Naive B cell (primary cell): ENCODE measurements around the gene MYBL2. TPM values are rescaled to one million over a fixed set of nuclear protein-coding genes. Genes with fewer than 3 reads are reported as not detected.
A peak's percentile ranks its signal among the peaks of the same experiment; 100 is the strongest.

Experiments used
- ATAC-seq, 2 donors: fragments of 150-1000 bp; cut with Tn5 transposase; 2 replicates each; pipeline ENCODE4 v1.10.0; 2021; ENCODE audit warnings: low read depth in 2 of 2, mild to moderate bottlenecking in 2 of 2, moderate library complexity in 2 of 2
- DNase-seq: peaks from one replicate; pipeline ENCODE4 v3.0.0; 2022
- H3K27ac Mint-ChIP-seq, 6 donors: one replicate each; pipeline ENCODE4 v1.8.0; 2020 to 2022; ENCODE audit warnings: mild to moderate bottlenecking in 6 of 6, mixed read lengths in 6 of 6, moderate library complexity in 5 of 6, inconsistent platforms in 2 of 6
- H3K27me3 Mint-ChIP-seq, 3 donors: one replicate each; pipeline ENCODE4 v1.8.0; 2021 to 2022; ENCODE audit warnings: mixed read lengths in 3 of 3, mild to moderate bottlenecking in 1 of 3
- H3K36me3 Mint-ChIP-seq, 2 donors: one replicate each; pipeline ENCODE4 v1.8.0; 2020 to 2022; ENCODE audit warnings: mixed read lengths in 2 of 2, inconsistent platforms in 1 of 2, mild to moderate bottlenecking in 1 of 2
- H3K4me1 Mint-ChIP-seq, 3 donors: one replicate each; pipeline ENCODE4 v1.8.0; 2020 to 2022; ENCODE audit warnings: mixed read lengths in 3 of 3, inconsistent platforms in 1 of 3, mild to moderate bottlenecking in 1 of 3, moderate library complexity in 1 of 3
- H3K4me3 Mint-ChIP-seq, 8 donors: one replicate each; pipeline ENCODE4 v1.8.0; 2020 to 2022; ENCODE audit warnings: mild to moderate bottlenecking in 8 of 8, mixed read lengths in 8 of 8, moderate library complexity in 8 of 8, inconsistent platforms in 2 of 8
- H3K9me3 Mint-ChIP-seq, 7 donors: one replicate each; pipeline ENCODE4 v1.8.0; 2020 to 2022; ENCODE audit warnings: mixed read lengths in 7 of 7, mild to moderate bottlenecking in 5 of 7, inconsistent platforms in 2 of 7, moderate library complexity in 1 of 7
- polyA plus RNA-seq, 6 donors: library from polyadenylated mRNA; unstranded; fragments of 300-500 nt; fragmentation: Illumina TruSeq; gene quantifications; one replicate each; pipeline ENCODE4 v1.2.3, GENCODE V29; 2021; ENCODE audit warnings: low read depth in 6 of 6

Gene MYBL2
- polyA plus RNA-seq, 6 donors from 2014 or later = 2.3 to 65.0 (median 26.6) TPM

GRCh38 chr20:43691928-43692524 lies 25.1 kb downstream of the MYBL2 start:
- peaks cover 0 to 16% (median 5%) of the 10 kb centered on the region in 3 donors for H3K4me1 Mint-ChIP-seq
- H3K9me3 Mint-ChIP-seq = no peaks in the 10 kb centered on the region
- peak overlapping the region in 1 of 8 donors; percentile 45 for H3K4me3 Mint-ChIP-seq
- peak; percentile 73 for DNase-seq
- H3K27me3 Mint-ChIP-seq = no peaks in the 10 kb centered on the region
- peak overlapping the region in 4 of 6 donors; percentile 21 to 83 (median 54) for H3K27ac Mint-ChIP-seq
- peaks cover 0 to 3% of the 10 kb centered on the region in 2 donors for H3K36me3 Mint-ChIP-seq
- ATAC-seq = peak; percentile 90 to 97

- Mint-ChIP-seq H3K4me3 (no peak overlapping the region), H3K4me1 (peaks cover 0 to 6% (median 5%) of the 10 kb centered on the region in 3 donors), H3K36me3 (peaks cover 1 to 6% of the 10 kb centered on the region in 2 donors), H3K9me3 (no peaks in the 10 kb centered on the region), H3K27ac (peak overlapping the region in 1 of 6 donors; percentile 33), H3K27me3 (no peaks in the 10 kb centered on the region)
- ATAC-seq (no peak), DNase-seq (no peak)
These were observed 27.8 kb downstream of the MYBL2 start for GRCh38 chr20:43694763-43695162.

- Mint-ChIP-seq H3K27ac (peak overlapping the region in 2 of 6 donors; percentile 28 to 59), H3K36me3 (peaks cover 6 to 7% of the 10 kb centered on the region in 2 donors), H3K27me3 (no peaks in the 10 kb centered on the region)
These were observed 28.7 kb downstream of the MYBL2 start for GRCh38 chr20:43695571-43695970.

GRCh38 chr20:43699941-43700565 lies 33.1 kb downstream of the MYBL2 start:
- ATAC-seq (no peak), DNase-seq (no peak)
- Mint-ChIP-seq H3K4me1 (peaks cover 0 to 4% (median 2%) of the 10 kb centered on the region in 3 donors), H3K4me3 (peak overlapping the region in 1 of 8 donors; percentile 10), H3K27me3 (no peaks in the 10 kb centered on the region), H3K36me3 (peaks cover 6 to 7% of the 10 kb centered on the region in 2 donors), H3K9me3 (no peaks in the 10 kb centered on the region), H3K27ac (peak overlapping the region in 2 of 6 donors; percentile 18 to 54)

More at GRCh38 chr20:43695571-43695970, 28.7 kb downstream of the MYBL2 start:
- no peak for ATAC-seq
- no peak for DNase-seq
- Mint-ChIP-seq H3K4me1 (peaks cover 0 to 7% (median 6%) of the 10 kb centered on the region in 3 donors), H3K9me3 (no peaks in the 10 kb centered on the region), H3K4me3 (no peak overlapping the region)

GRCh38 chr20:43700627-43701026 lies 33.7 kb downstream of the MYBL2 start:
- Mint-ChIP-seq H3K9me3 (no peaks in the 10 kb centered on the region), H3K4me1 (peaks cover 0 to 4% (median 2%) of the 10 kb centered on the region in 3 donors), H3K27me3 (no peaks in the 10 kb centered on the region), H3K4me3 (no peak overlapping the region), H3K27ac (peak overlapping the region in 1 of 6 donors; percentile 18), H3K36me3 (peaks cover 6 to 7% of the 10 kb centered on the region in 2 donors)
- no peak for DNase-seq
- no peak for ATAC-seq

GRCh38 chr20:43702502-43702901 lies 35.6 kb downstream of the MYBL2 start:
- Mint-ChIP-seq H3K36me3 (peaks cover 7 to 11% of the 10 kb centered on the region in 2 donors), H3K4me3 (no peak overlapping the region), H3K27me3 (no peaks in the 10 kb centered on the region), H3K4me1 (peaks cover 0 to 4% (median 2%) of the 10 kb centered on the region in 3 donors), H3K9me3 (no peaks in the 10 kb centered on the region), H3K27ac (peak overlapping the region in 2 of 6 donors; percentile 54 to 59)
- no peak for DNase-seq
- no peak for ATAC-seq

GRCh38 chr20:43710370-43711044 lies 43.6 kb downstream of the MYBL2 start:
- ATAC-seq (peak; percentile 68 to 69), DNase-seq (no peak)
- Mint-ChIP-seq H3K4me3 (peak overlapping the region in 5 of 8 donors; percentile 15 to 78 (median 61)), H3K4me1 (peaks cover 24 to 28% (median 27%) of the 10 kb centered on the region in 3 donors), H3K27me3 (no peaks in the 10 kb centered on the region), H3K36me3 (peaks cover 0 to 5% of the 10 kb centered on the region in 2 donors), H3K9me3 (no peaks in the 10 kb centered on the region), H3K27ac (peak overlapping the region; percentile 27 to 94 (median 85))

GRCh38 chr20:43711098-43711654 lies 44.3 kb downstream of the MYBL2 start:
- Mint-ChIP-seq H3K4me3 (peak overlapping the region in 5 of 8 donors; percentile 15 to 78 (median 31)), H3K27ac (peak overlapping the region; percentile 67 to 94 (median 80)), H3K27me3 (no peaks in the 10 kb centered on the region), H3K4me1 (peaks cover 24 to 28% (median 27%) of the 10 kb centered on the region in 3 donors), H3K36me3 (peaks cover 0 to 2% of the 10 kb centered on the region in 2 donors), H3K9me3 (no peaks in the 10 kb centered on the region)
- ATAC-seq (peak; percentile 27 to 34), DNase-seq (no peak)

- no peak for DNase-seq
- no peak for ATAC-seq
- Mint-ChIP-seq H3K36me3 (peaks cover 0 to 4% of the 10 kb centered on the region in 2 donors), H3K27me3 (no peaks in the 10 kb centered on the region), H3K9me3 (peaks cover 0 to 2% (median 0%) of the 10 kb centered on the region in 7 donors), H3K27ac (peak overlapping the region in 2 of 6 donors; percentile 37 to 70), H3K4me3 (no peak overlapping the region), H3K4me1 (peaks cover 18 to 23% (median 20%) of the 10 kb centered on the region in 3 donors)
These were observed 48.1 kb downstream of the MYBL2 start for GRCh38 chr20:43715044-43715443.

GRCh38 chr20:43715511-43715910 lies 48.6 kb downstream of the MYBL2 start:
- H3K4me3 Mint-ChIP-seq = no peak overlapping the region

GRCh38 chr20:43716123-43716522 lies 49.2 kb downstream of the MYBL2 start:
- ATAC-seq (no peak), DNase-seq (no peak)
- Mint-ChIP-seq H3K36me3 (peaks cover 0 to 4% of the 10 kb centered on the region in 2 donors), H3K4me3 (no peak overlapping the region), H3K27me3 (no peaks in the 10 kb centered on the region), H3K4me1 (peaks cover 7 to 12% (median 9%) of the 10 kb centered on the region in 3 donors), H3K9me3 (peaks cover 0 to 4% (median 0%) of the 10 kb centered on the region in 7 donors), H3K27ac (peak overlapping the region in 1 of 6 donors; percentile 55)

More at GRCh38 chr20:43715511-43715910, 48.6 kb downstream of the MYBL2 start:
- no peak for DNase-seq
- peaks cover 0 to 4% (median 0%) of the 10 kb centered on the region in 7 donors for H3K9me3 Mint-ChIP-seq
- H3K36me3 Mint-ChIP-seq = peaks cover 0 to 4% of the 10 kb centered on the region in 2 donors
- H3K27me3 Mint-ChIP-seq = no peaks in the 10 kb centered on the region
- H3K4me1 Mint-ChIP-seq = peaks cover 14 to 18% (median 15%) of the 10 kb centered on the region in 3 donors
- ATAC-seq = no peak
- H3K27ac Mint-ChIP-seq = no peak overlapping the region

- peak overlapping the region in 4 of 6 donors; percentile 19 to 55 (median 25) for H3K27ac Mint-ChIP-seq
- no peak overlapping the region for H3K4me3 Mint-ChIP-seq
- ATAC-seq (no peak), DNase-seq (no peak)
- peaks cover under 1 to 5% (median 1%) of the 10 kb centered on the region in 3 donors for H3K4me1 Mint-ChIP-seq
- H3K9me3 Mint-ChIP-seq = peaks cover 0 to 4% (median 0%) of the 10 kb centered on the region in 7 donors
- H3K36me3 Mint-ChIP-seq = peaks cover 0 to 4% of the 10 kb centered on the region in 2 donors
- no peaks in the 10 kb centered on the region for H3K27me3 Mint-ChIP-seq
These were observed 50.1 kb downstream of the MYBL2 start for GRCh38 chr20:43716757-43717615.
